Measurements from ENCODE around the gene PREP.

- TF ChIP-seq, protein P1, sequence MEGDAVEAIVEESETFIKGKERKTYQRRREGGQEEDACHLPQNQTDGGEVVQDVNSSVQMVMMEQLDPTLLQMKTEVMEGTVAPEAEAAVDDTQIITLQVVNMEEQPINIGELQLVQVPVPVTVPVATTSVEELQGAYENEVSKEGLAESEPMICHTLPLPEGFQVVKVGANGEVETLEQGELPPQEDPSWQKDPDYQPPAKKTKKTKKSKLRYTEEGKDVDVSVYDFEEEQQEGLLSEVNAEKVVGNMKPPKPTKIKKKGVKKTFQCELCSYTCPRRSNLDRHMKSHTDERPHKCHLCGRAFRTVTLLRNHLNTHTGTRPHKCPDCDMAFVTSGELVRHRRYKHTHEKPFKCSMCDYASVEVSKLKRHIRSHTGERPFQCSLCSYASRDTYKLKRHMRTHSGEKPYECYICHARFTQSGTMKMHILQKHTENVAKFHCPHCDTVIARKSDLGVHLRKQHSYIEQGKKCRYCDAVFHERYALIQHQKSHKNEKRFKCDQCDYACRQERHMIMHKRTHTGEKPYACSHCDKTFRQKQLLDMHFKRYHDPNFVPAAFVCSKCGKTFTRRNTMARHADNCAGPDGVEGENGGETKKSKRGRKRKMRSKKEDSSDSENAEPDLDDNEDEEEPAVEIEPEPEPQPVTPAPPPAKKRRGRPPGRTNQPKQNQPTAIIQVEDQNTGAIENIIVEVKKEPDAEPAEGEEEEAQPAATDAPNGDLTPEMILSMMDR (conservative IDR thresholded peaks at IDR 0.05; ENCODE audit: low read length) = no peak
- no peak for TF ChIP-seq EZH2phosphoT487 (IDR thresholded peaks at IDR 0.05; ENCODE audit: borderline replicate concordance)
Measured at GRCh38 chr6:105369145-105369544, 33.7 kb downstream of the PREP start.
